DND-41 (cell line): ENCODE measurements around the gene DAD1.

Experiments
- ATAC-seq: fragments of 200-7000 bp; cut with Tn5 transposase; 3 replicates; pipeline ENCODE4 v1.9.1; 2021; ENCODE audit warnings: low read depth; ENCODE audit not compliant: insufficient read depth
- DNase-seq: peaks from one replicate; pipeline ENCODE4 v3.0.0-alpha.2; 2020
- H2AFZ ChIP-seq: 2 replicates; pipeline ENCODE4 v1.6.0; 2012; ENCODE audit warnings: low read depth, low read length
- H3K27ac ChIP-seq: 2 replicates; pipeline ENCODE4 v1.5.1; 2012; ENCODE audit warnings: low read length, inconsistent platforms
- H3K27me3 ChIP-seq: fragments of 200-600 bp; sonication (generic); 2 replicates; pipeline ENCODE4 v1.6.0; 2012; ENCODE audit warnings: low read length, mild to moderate bottlenecking, inconsistent platforms; ENCODE audit not compliant: insufficient read depth, poor library complexity
- H3K36me3 ChIP-seq: 2 replicates; pipeline ENCODE4 v1.5.1; 2012; ENCODE audit warnings: low read length, inconsistent platforms; ENCODE audit not compliant: insufficient read depth
- H3K4me1 ChIP-seq: 2 replicates; pipeline ENCODE4 v1.5.1; 2012; ENCODE audit warnings: mild to moderate bottlenecking, low read length; ENCODE audit not compliant: insufficient read depth
- H3K4me2 ChIP-seq: 2 replicates; pipeline ENCODE4 v1.6.0; 2012; ENCODE audit warnings: mild to moderate bottlenecking, moderate library complexity, low read length, inconsistent platforms; ENCODE audit not compliant: insufficient read depth
- H3K4me3 ChIP-seq, 2 experiments: fragments of 200-600 bp in 1 of 2; shearing (Covaris generic) in 1 of 2; 2 replicates each; pipeline ENCODE4 v1.5.1; 2012 to 2016; ENCODE audit warnings: inconsistent platforms in 2 of 2, low read length in 2 of 2, mild to moderate bottlenecking in 2 of 2, low read depth in 1 of 2, moderate library complexity in 1 of 2
- H3K79me2 ChIP-seq: 2 replicates; pipeline ENCODE4 v1.6.0; 2012; ENCODE audit warnings: low read length, inconsistent platforms; ENCODE audit not compliant: insufficient read depth
- H3K9ac ChIP-seq: 2 replicates; pipeline ENCODE4 v1.6.0; 2012; ENCODE audit warnings: low read depth, mild to moderate bottlenecking, inconsistent platforms, low read length, moderate library complexity
- H3K9me3 ChIP-seq: 2 replicates; pipeline ENCODE4 v1.5.1; 2012; ENCODE audit warnings: low read length, moderate library complexity, mild to moderate bottlenecking, inconsistent platforms; ENCODE audit not compliant: insufficient read depth, severe bottlenecking
- H4K20me1 ChIP-seq: 2 replicates; pipeline ENCODE4 v1.6.0; 2012; ENCODE audit warnings: low read length; ENCODE audit not compliant: insufficient read depth
- CTCF ChIP-seq: IDR thresholded peaks from 2 replicates; pipeline ENCODE4 v1.5.1; 2012; ENCODE audit warnings: borderline replicate concordance, low read length, moderate library complexity, mild to moderate bottlenecking; ENCODE audit not compliant: poor library complexity, severe bottlenecking; ENCODE audit errors: extremely low read depth
- EZH2 ChIP-seq: IDR thresholded peaks from 3 replicates; pipeline ENCODE4 v1.6.1; 2012; ENCODE audit warnings: borderline replicate concordance, low read depth, mild to moderate bottlenecking, moderate library complexity, low read length, inconsistent platforms; ENCODE audit not compliant: severe bottlenecking

DAD1 gene

GRCh38 chr14:22530127-22530526, 58.9 kb downstream of the DAD1 start:
- H3K27me3 ChIP-seq = peaks cover 21% of the 10 kb centered on the region
- DNase-seq (no peak), ATAC-seq (no peak)
- no peaks in the 10 kb centered on the region for H3K79me2 ChIP-seq
- no peak overlapping the region for H3K27ac ChIP-seq
- TF ChIP-seq EZH2 (no peak), CTCF (no peak)
- H3K4me1 ChIP-seq = no peaks in the 10 kb centered on the region
- H4K20me1 ChIP-seq = no peaks in the 10 kb centered on the region
- H3K9ac ChIP-seq = no peak overlapping the region
- H3K4me3 ChIP-seq = no peak overlapping the region
- H3K4me2 ChIP-seq = no peak overlapping the region
- no peaks in the 10 kb centered on the region for H3K36me3 ChIP-seq
- H3K9me3 ChIP-seq = no peaks in the 10 kb centered on the region
- H2AFZ ChIP-seq = no peak overlapping the region

GRCh38 chr14:22526744-22527143, 62.3 kb downstream of the DAD1 start:
- H3K4me2 ChIP-seq = no peak overlapping the region
- H3K27me3 ChIP-seq = peaks cover 41% of the 10 kb centered on the region
- no peaks in the 10 kb centered on the region for H3K9me3 ChIP-seq
- no peak for ATAC-seq
- TF ChIP-seq CTCF (no peak), EZH2 (no peak)
- no peak for DNase-seq
- no peak overlapping the region for H2AFZ ChIP-seq
- no peaks in the 10 kb centered on the region for H3K79me2 ChIP-seq
- no peak overlapping the region for H3K9ac ChIP-seq
- no peaks in the 10 kb centered on the region for H3K4me1 ChIP-seq
- H3K27ac ChIP-seq = no peak overlapping the region
- no peaks in the 10 kb centered on the region for H3K36me3 ChIP-seq
- H4K20me1 ChIP-seq = no peaks in the 10 kb centered on the region
- H3K4me3 ChIP-seq = no peak overlapping the region

GRCh38 chr14:22526218-22526617, 62.8 kb downstream of the DAD1 start:
- no peak overlapping the region for H3K4me3 ChIP-seq
- H3K4me1 ChIP-seq = no peaks in the 10 kb centered on the region
- no peaks in the 10 kb centered on the region for H3K79me2 ChIP-seq
- no peak overlapping the region for H3K27ac ChIP-seq
- H3K9ac ChIP-seq = no peak overlapping the region
- H3K27me3 ChIP-seq = peaks cover 44% of the 10 kb centered on the region
- no peaks in the 10 kb centered on the region for H3K36me3 ChIP-seq
- H3K9me3 ChIP-seq = no peaks in the 10 kb centered on the region
- no peak for DNase-seq
- no peak for ATAC-seq
- no peaks in the 10 kb centered on the region for H4K20me1 ChIP-seq
- no peak overlapping the region for H3K4me2 ChIP-seq
- no peak overlapping the region for H2AFZ ChIP-seq
- no peak for TF ChIP-seq CTCF
- no peak for TF ChIP-seq EZH2

GRCh38 chr14:22524784-22525161, 64.3 kb downstream of the DAD1 start:
- Histone ChIP-seq H3K27me3 (peaks cover 51% of the 10 kb centered on the region), H3K4me2 (no peak overlapping the region), H3K36me3 (no peaks in the 10 kb centered on the region), H3K9ac (no peak overlapping the region), H3K4me1 (no peaks in the 10 kb centered on the region), H3K9me3 (no peaks in the 10 kb centered on the region), H4K20me1 (no peaks in the 10 kb centered on the region), H2AFZ (no peak overlapping the region), H3K79me2 (no peaks in the 10 kb centered on the region), H3K4me3 (no peak overlapping the region), H3K27ac (no peak overlapping the region)
- ATAC-seq = no peak
- DNase-seq = no peak
- TF ChIP-seq EZH2 (no peak), CTCF (no peak)
